HG02943 (cell line): Measurements from ENCODE around the gene SCUBE1.

Experiments
- ATAC-seq: cut with Tn5 transposase; IDR thresholded peaks from one replicate; pipeline ENCODE4 v1.9.1; 2021; ENCODE audit warnings: mild to moderate bottlenecking, low read depth, moderate library complexity; ENCODE audit not compliant: unreplicated experiment

SCUBE1 gene

DNA sequence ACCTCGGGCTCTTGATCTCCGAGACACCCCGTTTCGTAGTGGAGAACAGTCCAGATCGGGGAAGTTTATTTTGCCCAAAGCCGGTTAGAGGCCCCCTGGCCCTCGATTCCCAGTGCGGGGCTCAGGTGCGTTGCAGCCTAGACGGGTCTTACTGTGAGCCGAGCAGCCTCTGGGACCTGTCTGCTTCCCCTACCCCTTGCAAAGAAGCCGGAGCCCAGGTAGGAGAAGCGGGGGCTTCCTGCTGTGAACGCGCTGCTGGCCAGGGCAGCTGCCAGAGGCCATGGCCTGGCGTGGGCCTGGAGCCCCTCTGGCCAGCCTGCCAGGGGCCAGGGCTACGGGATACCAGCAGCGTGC is 191.2 kb downstream of the SCUBE1 start:
- ATAC-seq: no peak

DNA sequence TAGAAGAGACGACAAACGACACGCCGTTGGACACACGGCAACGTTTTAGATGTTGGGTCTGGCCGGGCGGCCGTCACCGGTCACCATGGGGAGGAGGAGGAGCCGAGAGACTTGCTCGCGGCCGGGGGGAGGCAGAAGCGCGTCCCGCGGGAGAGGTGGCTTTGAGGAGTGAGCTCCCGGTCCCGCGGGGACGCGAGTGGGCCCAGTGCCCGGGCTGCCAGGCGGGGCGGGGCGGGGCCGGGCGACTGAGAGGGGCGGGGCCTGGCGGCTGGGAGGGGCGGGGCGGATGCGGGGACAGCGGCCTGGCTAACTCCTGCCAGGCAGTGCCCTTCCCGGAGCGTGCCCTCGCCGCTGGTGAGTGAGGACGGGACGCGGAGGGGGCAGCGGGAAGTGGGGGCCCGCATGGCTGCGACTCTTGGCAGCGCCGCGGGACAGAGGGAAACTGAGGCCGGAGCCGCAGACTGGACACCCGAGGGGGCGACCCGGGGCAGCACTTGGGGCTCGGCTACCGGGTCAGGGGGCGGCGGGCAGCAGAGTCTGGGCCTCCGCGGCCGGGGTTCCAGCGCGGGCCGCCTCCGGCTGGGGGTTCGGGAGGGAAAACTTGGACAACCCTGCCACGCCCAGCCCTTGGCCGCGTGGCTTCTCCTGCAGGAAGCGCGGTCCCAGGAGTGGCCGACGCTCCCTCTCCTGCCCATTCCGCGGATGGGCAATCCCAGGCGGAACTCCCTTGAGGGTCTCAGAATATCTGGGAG is 191.7 kb downstream of the SCUBE1 start, which contains the start of gene TSPO:
Gene TSPO, plus strand, starts transcription at position 309 of the 752 bp plus-strand sequence. CDS start 7,680 bp downstream, outside the sequence.
- ATAC-seq: no peak

DNA sequence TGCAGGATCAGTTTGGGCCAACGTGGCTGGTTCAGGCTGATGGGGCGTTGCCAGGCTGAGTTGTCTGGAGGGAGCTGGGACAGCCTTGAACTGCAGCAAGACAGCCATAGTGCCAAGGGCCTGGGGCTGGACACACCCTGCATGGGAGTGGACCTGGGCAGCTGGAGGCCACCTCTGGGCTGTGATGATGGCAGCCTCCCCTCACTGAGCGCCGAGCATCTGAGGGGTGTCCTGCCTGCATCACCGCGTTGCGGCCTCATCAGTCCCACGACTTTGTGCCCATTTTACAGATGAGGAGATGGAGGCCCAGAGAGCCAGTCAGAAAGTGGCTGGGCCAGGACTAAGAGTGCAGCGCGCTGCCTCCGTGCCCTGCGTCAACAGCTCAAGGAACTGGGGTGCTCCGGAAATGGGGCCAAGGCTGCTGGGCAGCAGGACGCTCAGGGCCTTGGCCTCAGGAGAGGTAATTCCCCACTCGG is 192.4 kb downstream of the SCUBE1 start:
- no peak for ATAC-seq

DNA sequence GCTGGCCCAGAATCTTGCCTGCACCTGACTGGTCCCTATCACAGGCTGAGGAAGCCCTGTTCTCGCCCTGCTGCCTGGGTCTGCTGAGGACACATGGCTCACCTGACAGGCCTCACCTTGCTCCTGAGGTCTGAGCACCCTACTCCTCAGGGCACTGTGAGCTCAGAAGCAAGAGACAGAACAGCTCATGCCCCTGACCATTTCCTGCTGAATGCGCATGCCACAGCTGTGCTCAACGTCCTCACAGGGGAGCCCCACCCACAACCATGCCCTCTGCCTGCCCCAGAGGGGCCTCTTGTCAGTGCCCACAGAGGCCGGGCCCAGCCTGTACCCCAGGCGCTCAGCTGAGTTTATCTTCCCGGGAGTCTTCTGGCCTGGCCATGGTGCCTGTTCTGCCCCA is 194.6 kb downstream of the SCUBE1 start:
- ATAC-seq: no peak

DNA sequence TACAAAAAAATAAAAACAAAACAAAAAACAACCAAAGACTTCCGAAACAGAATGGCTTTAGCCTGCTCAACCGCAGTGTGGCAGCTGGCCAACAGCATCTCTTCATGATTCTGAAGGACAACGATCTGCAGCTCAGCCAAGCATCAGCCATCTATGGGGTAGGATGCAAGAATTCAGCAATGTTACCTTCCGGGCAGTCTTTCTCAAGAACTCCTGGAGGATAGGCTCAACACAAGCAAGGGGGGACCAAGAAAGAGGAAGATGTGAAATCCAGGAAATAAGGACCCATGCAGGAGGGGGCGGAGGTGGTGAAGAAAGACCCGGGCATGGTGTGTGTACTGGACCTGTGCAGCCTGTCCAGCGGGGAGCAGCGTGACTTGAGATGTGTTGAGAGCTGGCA is 195.4 kb downstream of the SCUBE1 start:
- ATAC-seq: no peak
